Cerebellar cortex (tissue), 1 donor: Measurements from ENCODE around the gene BMERB1.
"Not testable (repeated sequence)": the region's sequence is repeated elsewhere in the genome, so short reads cannot be mapped to it uniquely, and the experiment has no call there.

Source experiments
- DNase-seq: peaks from one replicate; pipeline ENCODE4 v3.0.0-alpha.2; 2015; ENCODE audit warnings: low spot score

The BMERB1 gene

DNA sequence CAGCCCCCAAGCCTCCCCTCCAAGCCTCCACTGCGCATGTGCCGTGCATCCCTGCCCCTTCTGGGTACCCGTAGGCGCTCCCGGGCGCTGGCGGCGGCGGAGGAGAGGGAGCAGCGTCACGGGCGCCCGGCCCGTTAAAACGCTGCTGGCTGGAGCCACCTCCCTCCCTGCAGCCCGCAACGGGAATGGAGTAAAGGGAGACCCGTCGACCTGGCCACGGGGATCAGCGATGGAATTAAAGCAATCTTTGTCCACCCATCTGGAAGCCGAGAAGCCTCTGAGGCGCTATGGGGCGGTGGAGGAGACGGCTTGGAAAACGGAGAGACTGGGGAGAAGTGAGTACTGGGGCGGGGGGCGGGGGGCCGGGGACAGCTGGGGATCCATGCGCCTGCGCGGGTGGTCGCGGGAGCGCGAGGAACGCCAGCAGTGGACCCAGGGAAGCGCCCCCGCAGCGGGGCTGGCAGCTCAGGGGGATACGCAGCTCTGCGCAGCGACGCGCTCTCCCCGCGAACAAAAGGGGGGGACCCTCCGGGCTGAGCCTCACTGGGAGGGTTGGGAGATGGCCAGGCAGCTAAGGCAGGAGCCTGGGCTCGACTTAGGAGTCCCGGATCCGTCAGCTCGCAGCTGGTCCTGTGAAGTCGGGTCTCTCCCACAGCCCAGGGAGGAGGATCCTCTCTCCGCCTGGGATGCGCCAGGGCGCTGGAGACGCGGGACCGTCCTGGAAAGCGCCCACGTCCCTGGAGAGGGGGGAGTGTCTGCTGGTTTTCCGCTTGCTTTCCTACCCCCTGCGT lies at the start of gene BMERB1:
Gene BMERB1, plus strand, starts transcription at position 164 of the 791 bp plus-strand sequence. Its CDS starts 66 bp downstream, at position 230.
- peak; percentile 80 for DNase-seq

DNA sequence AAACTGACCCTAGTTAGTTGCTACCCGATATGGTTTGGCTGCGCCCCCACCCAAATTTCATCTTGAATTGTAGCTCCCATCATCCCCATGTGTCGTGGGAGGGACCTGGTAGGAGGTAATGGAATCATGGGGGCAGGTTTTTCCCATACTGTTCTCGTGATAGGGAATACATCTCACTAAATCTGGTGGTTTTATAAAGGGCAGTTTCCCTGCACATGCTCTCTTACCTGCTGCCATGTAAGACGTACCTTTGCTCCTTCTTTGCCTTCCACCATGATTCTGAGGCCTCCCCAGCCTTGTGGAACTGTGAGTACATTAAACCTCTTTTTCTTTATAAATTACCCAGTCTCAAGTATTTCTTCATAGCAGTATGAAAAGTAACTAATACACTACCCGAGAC lies 46.3 kb upstream of the BMERB1 start:
- not testable (repeated sequence) for DNase-seq

DNA sequence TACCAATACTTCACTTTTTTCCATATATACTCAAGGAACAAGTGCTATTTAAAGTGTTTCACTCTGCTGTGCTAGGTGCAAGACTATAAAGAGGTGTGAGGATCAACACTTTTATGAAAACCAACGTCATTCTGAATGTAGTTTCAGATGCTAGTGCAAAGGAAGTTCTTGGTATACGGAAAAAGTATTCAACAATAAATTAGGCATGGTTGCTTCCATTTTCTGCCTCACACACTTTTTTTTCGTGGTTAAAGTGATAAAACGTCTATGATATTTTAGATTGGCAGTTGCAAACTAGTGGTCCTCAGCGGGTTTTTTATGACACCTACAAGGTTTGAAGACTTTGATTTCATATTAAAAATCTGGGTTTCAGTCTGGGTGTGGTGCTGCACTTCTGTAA lies 44.5 kb upstream of the BMERB1 start:
- not testable (repeated sequence) for DNase-seq

DNA sequence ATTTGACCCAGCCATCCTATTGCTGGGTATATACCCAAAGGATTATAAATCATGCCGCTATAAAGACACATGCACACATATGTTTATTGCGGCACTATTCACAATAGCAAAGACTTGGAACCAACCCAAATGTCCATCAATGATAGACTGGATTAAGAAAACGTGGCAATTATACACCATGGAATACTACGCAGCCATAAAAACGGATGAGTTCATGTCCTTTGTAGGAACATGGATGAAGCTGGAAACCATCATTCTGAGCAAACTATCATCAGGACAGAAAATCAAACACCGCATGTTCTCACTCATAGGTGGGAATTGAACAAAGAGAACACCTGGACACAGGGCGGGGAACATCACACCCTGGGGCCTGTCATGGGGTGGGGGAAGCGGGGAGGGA lies 41.4 kb upstream of the BMERB1 start:
- not testable (repeated sequence) for DNase-seq

DNA sequence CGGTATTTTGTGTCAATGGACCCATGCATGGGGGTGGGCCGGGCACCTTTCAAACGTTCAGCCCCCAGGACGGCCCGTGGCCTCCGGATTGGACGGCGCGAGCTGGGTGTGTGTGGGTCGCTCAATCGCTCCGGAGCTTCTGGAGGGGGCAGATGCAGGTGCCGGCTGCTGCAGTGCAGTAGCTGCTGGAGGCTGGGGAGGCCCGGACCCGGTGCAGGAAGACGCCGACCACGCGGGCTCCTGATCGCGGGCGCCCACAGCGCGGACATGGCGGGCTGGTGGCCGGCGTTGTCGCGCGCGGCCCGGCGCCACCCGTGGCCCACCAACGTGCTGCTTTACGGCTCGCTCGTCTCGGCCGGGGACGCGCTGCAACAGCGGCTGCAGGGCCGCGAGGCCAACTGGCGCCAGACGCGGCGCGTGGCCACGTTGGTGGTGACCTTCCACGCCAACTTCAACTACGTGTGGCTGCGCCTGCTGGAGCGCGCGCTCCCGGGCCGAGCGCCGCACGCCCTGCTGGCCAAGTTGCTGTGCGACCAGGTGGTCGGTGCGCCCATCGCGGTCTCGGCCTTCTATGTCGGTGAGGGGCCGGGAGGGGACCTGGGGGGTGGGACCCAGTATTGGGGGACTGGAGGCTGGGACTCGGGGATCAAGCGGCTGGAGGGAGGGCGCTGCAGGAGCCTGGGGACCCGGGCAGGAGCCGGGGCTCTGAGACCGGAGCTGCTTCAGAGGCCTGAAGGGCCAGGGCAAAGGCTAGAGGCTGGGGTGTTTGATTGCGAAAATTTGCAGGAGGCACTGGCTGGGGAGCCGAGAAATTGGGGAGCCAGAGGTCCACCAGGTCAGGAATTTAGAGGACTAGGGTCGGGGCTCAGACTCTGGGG lies 38.5 kb upstream of the BMERB1 start, which contains the start of gene MPV17L:
Gene MPV17L, plus strand, starts transcription at position 124 of the 878 bp plus-strand sequence. Its CDS starts 144 bp downstream, at position 268.
- DNase-seq = peak; percentile 56

DNA sequence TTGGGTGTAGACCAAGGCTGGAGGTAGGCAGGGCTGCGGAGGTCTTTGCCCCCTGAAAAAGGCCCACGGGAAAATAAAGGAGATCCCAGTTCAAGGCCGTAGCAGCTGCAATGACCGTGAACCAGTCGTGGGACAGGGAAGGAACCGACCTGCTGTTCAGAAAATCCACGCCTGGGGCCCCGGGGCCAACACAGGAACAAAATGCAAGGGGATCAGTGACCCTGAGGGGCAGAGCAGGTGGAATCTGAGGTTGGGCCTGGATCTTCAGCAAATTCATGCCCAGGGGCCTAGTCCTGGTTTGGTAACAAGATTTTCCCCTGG lies 37.9 kb upstream of the BMERB1 start:
- not testable (repeated sequence) for DNase-seq

DNA sequence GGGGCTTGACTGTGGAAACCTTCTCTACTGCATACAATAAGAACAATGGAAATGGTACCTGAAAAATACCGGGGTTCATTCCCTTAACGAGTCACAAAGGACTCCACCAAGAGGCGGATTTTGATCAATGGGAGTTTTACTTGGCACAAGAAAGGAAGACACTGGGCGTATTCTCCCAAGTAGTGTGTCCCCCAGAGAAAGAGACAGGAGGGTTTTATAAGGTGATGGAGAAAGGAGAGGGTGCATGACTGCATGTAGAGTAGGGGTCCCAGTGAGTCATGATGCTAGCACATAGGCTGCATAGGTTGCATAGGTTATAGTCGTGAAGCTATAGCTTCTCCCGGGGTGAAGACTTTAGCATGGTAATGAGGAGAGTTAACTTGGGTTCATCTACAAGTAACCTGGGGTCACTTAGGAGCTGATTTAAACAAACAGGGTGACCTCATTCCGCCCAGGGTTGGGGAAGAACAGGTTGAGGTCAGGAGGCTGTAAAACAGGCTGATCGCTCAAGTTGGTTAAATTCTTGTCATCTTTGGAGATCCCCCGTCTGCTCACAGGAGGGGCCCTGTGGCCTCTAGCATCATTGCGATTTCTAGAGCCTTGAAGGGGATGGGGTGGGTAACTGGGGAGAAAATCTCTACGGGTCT lies 37.3 kb upstream of the BMERB1 start:
- no peak for DNase-seq

DNA sequence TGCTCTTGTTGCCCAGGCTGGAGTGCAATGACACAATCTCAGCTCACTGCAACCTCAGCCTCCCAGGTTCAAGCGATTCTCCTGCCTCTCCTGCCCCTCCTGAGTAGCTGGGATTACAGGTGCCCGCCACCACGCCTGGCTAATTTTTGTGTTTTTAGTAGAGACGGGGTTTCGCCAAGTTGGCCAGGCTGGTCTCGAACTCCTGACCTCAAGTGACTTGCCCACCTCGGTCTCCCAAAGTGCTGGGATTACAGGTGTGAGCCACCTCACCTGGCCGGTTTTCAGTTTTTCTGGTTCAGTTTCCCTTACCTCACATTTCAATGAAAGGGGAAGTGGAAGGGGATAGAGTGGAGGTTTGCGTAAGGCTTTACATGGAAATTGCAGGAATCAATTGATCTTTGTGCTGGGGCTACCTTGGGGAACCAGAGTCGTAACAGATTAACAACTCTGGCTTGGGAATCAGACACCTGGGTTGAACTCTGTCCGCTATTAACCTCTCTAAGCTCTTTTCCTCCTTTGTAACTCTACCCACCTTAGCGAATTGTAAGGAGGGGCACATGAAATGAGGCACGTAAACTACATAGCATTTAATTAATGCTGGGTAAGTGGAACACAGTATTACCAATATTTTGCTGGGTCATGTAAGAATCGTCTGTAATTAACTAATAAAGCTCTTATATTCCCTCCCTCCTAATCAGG lies 35.6 kb upstream of the BMERB1 start:
- no peak for DNase-seq

DNA sequence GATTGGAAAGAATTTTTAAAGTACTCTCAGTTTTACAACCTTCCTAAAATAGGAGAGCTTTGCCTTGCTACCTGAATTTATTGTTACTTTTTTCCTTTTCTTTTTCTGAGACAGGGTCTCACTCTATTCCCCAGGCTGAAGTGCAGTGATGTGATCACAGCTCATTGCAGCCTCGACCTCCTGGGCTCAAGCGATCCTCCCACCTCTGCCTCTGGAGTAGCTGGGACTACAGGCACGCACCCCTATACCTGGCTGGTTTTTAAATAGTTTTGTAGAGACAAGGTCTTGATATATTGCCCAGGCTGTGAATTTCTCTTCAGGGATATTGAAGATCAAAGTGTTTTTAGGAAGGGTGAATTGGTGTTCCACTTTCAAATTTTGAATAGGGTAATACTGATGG lies 35.1 kb upstream of the BMERB1 start:
- DNase-seq = no peak

DNA sequence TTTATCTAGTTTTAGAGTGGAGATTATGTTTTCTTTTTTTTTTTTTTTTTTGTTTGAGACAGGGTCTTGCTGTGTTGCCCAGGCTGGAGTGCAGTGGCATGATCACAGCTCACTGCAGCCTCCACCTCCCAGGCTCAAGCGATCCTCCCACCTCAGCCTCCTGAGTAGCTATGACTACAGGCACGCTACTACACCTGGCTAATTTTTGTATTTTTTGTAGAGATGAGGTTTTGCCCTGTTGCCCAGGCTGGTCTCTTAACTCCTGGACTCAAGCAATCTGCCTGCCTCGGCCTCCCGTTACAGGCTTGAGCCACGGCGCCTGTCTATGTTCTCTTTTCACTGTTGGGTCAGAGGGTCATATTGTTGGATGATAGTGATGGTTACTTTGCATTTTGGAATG lies 34.1 kb upstream of the BMERB1 start:
- not testable (repeated sequence) for DNase-seq

DNA sequence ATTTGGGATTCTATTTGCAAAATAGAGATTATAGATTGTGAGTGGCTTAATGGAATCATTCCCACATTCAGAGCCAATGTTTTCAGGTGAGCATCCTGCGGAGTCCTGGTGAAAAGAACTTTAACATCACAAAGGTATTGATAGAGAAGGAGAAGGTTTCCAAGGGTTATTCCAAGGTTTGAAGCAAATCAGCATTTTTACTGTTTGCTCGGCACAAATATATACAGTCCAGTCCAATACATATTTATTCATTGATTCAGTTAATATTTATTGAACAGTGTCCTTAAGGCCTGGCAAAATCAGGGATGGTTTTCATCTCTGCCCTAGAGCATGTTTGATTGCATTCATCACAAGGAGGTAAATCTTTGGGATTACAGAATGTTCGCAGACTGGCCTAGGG lies 32.4 kb upstream of the BMERB1 start:
- no peak for DNase-seq

DNA sequence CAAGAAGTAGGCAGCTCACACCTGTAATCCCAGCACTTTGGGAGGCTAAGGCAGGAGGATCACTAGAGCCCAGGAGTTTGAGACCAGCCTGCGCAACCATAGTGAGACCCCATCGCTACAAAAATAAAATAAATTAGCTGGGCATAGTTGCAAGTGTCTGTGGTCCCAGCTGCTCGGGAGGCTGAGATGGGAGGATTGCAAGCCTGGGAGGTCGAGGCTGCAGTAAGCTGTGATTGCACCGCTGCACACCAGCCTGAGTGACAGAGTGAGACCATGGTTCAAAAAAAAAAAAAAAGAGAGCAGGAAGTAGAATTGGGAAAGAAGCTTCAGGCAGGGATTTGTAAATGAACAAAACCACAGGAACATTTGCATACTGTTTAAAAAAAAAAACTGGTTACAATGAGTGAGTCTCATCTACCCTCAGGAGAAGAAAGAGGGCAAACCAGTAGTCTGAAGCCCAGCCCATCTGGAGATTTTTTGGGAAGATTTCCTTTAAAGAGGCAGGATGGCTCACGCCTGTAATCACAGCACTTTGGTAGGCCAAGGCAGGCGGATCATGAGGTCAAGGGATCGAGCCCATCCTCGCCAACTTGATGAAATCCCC lies 30.9 kb upstream of the BMERB1 start:
- no peak for DNase-seq

DNA sequence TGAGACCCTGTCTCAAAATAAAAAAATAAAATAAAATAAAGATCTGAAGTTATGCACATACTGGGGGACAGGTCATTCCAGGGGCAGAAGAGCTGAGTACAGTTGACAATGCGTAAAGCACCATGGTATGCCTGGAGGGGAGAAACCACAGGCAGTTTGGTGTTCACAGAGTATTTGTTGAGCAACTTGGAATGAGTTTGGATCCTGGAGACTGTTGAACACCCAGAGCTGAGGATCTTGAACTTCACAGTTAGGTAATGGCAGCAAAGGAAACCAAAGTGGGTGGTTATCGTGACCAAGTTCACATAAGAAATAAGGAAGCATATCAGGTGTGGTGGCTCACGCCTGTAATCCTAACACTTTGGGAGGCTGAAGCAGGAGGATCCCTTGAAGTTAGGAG lies 30.3 kb upstream of the BMERB1 start:
- DNase-seq = not testable (repeated sequence)

DNA sequence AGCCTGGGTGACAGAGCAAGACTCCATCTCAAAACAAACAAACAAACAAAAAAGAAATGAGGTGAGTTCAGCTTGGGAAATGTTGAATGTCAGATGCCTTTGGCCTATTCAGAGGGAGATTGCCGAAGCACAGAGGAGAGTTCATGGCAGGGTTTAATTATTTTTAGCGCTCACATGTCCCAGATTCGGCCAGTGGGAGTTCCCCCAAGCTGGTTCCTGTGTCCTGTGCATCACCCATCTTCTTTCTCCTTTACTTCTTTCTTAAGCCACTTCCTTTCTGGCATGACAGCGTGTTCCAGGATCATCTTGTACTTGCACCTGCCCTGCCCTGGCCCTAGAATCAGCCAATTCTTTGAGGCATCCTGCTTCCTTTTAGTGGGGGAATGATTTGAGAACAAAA lies 29.6 kb upstream of the BMERB1 start:
- DNase-seq = no peak

DNA sequence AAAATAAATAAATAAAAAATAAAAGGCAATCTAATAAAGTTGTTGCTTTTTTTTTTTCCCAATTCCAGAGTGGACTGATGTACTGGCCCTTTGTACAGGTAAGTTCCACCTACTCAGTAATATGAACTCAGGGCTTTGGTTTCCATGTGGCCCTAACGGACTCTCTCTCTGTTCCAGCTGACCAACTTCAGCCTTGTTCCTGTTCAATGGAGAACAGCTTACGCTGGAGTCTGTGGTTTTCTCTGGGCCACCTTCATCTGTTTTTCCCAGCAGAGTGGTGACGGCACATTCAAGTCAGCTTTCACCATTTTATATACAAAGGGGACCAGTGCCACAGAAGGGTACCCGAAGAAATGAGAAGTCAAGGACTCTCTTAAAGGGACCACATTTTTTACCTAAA lies 26.6 kb upstream of the BMERB1 start:
- DNase-seq = not testable (repeated sequence)

DNA sequence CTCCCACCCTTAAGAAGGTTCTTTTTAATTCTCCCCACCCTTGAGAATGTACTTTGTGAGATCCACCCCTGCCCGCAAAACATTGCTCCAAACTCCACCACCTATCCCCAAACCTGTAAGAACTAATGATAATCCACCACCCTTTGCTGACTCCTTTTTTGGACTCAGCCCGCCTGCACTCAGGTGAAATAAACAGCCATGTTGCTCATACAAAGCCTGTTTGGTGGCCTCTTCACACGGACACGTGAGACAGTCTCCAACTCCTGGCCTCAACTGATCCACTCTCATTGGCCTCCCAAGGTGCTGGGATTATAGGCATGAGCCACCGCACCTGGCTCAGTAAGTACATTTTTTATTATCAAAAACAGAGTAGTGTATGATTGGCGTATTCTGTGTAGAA lies 24.9 kb upstream of the BMERB1 start:
- not testable (repeated sequence) for DNase-seq

DNA sequence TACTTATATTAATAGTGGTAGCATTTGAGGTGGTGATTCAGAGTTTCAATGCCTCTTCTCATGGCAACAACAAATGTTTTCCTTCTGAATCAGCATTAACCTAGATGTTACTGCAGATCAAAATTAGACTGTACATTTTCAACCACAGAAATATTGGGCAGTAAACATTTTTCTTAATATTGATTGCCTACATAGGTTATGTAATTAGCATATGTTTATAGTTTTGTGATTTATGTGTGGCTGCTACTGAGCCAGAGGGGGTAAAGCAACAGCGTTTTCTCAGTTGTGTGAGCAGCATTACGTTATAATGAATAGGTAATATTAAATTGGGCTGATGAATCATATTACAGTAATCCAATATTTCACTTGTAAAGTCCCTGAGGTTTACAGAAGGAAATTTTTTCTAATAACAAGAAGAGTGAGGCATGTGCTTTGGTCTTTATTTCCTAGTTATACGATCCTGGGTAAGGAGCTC lies 18.8 kb upstream of the BMERB1 start:
- no peak for DNase-seq

DNA sequence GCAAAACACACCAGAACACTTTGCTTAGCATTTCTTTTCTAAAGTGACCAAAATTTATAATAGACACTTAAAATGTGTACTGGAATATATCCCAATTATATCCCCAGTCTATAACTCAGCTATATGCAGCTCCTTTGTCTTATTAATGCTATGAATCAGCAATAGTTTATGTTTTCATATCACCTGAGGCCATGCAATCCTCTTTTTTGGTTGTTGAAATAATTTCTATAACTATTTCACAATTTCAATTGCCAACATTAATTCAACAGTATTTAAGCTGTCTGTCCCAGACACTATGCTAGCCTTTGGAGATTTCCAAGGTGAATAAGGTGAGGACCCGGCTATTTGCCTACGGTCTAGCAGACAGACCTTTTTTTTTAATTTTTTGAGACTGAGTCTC lies 17.2 kb upstream of the BMERB1 start:
- no peak for DNase-seq

DNA sequence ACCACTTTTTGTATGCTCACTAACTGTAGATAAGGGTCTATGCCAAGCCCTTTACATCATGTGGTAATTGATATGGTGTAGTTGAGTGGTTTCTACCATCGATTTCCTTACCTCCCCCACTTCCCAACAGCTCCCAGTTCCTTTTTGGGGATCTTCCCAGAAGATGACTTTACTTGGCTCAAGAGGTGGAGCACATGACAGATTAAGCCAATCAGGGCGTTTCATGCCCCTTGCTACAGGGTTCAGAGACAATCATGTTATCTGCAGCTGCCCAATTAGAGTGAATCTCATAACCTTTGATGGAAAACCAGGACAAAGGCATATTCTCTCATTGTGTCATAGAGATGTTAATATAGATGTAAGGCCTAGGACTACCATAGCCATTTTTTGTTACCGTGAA lies 16.2 kb upstream of the BMERB1 start:
- DNase-seq = no peak

DNA sequence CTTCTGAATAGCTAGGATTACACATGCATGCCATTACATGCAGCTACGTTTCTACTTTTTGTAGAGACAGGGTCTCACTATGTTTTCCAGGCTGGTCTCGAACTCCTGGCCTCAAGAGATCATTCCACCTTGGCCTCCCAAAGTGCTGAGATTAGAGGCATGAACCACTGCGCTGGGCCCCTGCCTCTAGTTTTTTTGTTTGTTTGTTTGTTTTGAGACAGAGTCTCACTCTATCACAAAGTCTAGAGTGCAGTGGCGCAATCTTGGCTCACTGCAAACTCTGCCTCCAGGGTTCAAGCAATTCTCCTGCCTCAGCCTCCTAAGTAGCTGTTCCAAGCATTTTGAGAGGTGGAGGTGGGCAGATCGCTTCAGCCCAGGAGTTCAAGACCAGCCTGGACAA lies 12.7 kb upstream of the BMERB1 start:
- not testable (repeated sequence) for DNase-seq

DNA sequence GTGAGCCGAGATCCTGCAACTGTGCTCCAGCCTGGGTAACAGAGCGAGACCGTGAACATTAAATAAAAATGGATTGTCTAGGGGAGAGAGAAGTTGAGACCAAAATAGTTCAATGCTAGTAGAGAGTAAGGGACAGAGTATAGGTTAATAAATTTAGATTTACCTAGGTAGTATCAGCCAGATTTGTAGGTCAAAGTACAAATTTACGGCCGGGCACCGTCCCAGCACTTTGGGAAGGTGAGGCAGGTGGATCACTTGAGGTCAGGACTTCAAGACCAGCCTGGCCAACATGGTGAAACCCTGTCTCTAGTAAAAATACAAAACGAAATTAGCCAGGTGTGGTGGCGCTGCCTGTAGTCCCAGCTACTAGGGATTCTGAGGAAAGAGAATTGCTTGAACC lies 12.2 kb upstream of the BMERB1 start:
- DNase-seq = no peak
